Activated CD8-positive, alpha-beta T cell treated with anti-CD3 and anti-CD28 coated beads for 36 hours (primary cell): Measurements from ENCODE around the gene GTF3A. TPM values are rescaled to one million over a fixed set of nuclear protein-coding genes. Genes with fewer than 3 reads are reported as not detected.

ENCODE experiments used
- ATAC-seq: fragments of 200-7000 bp; cut with Tn5 transposase; one replicate; pipeline ENCODE4 v1.10.0; 2021; ENCODE audit warnings: mild to moderate bottlenecking, moderate library complexity
- CTCF ChIA-PET: fragments of 350-600 bp; sonication (Branson Sonifier 250); formaldehyde crosslinking; loops from one replicate; lab custom pipeline; 2021; ENCODE audit warnings: antibody characterized with exemption; lab: Charles Lee
- POLR2A ChIA-PET: fragments of 350-600 bp; sonication (Branson Sonifier 250); formaldehyde crosslinking; loops from one replicate; lab custom pipeline; 2021; ENCODE audit warnings: antibody characterized with exemption; lab: Charles Lee
- DNase-seq: peaks from one replicate; pipeline ENCODE4 v3.0.0-alpha.2; 2020
- H3K27ac Mint-ChIP-seq: one replicate; pipeline ENCODE4 v1.8.0; 2021; ENCODE audit warnings: mild to moderate bottlenecking, mixed read lengths
- H3K27me3 Mint-ChIP-seq: one replicate; pipeline ENCODE4 v1.8.0; 2021; ENCODE audit warnings: mixed read lengths
- H3K36me3 Mint-ChIP-seq: one replicate; pipeline ENCODE4 v1.8.0; 2021; ENCODE audit warnings: low read depth, mixed read lengths
- H3K4me1 Mint-ChIP-seq: one replicate; pipeline ENCODE4 v1.8.0; 2021; ENCODE audit warnings: low read depth, mixed read lengths
- H3K4me3 Mint-ChIP-seq: one replicate; pipeline ENCODE4 v1.8.0; 2021; ENCODE audit warnings: mild to moderate bottlenecking, moderate library complexity, mixed read lengths
- H3K9me3 Mint-ChIP-seq: one replicate; pipeline ENCODE4 v1.8.0; 2021; ENCODE audit warnings: mixed read lengths
- CTCF ChIP-seq: fragments of 200-600 bp; IDR thresholded peaks from one replicate; pipeline ENCODE4 v1.8.0; 2022; ENCODE audit warnings: antibody characterized with exemption, mild to moderate bottlenecking
- intact Hi-C: fragments of 100-400 bp; cut with micrococcal nuclease; formaldehyde crosslinking; loops from one replicate; pipeline ENCODE4 v1.10.0; 2022
- total RNA-seq, 2 experiments: library from RNA; stranded (reverse); gene quantifications; one replicate each; pipeline ENCODE4 v1.2.3, GENCODE V29; 2021

GTF3A gene
- total RNA-seq: 100 to 1,000 TPM; 278 to 282 TPM

GRCh38 chr13:27424246-27425157 lies at the start of gene GTF3A:
Gene GTF3A (plus strand): TSS chr13:27424619.
- Mint-ChIP-seq H3K9me3 (no peaks in the 10 kb centered on the region), H3K36me3 (peaks cover 42% of the 10 kb centered on the region), H3K27ac (peak within 1 kb of the TSS; percentile 96), H3K27me3 (no peaks in the 10 kb centered on the region), H3K4me1 (peaks cover 34% of the 10 kb centered on the region), H3K4me3 (peak within 1 kb of the TSS; percentile 84)
- no peak for TF ChIP-seq CTCF
- DNase-seq (peak; percentile 85), ATAC-seq (peak; percentile 73)
- ChIA-PET POLR2A (interaction anchor here (0.7 to 5.2 kb wide), 12 partner anchors 11 to 712 kb away, joined by 3 to 71 read pairs (median 4); partner anchors contain the start of genes LNX2 and MTIF3), CTCF (interaction anchor here (0.8 to 5.5 kb wide), 7 partner anchors 11 to 50 kb away, joined by 3 to 35 read pairs (median 4); partner anchors contain the start of gene MTIF3)
- intact Hi-C loops: loop anchor here (10.0 kb wide), 2 partner anchors 170 to 200 kb away; partner anchors contain the start of genes LNX2, POLR1D and RPL21

GRCh38 chr13:27374650-27375049 lies 49.8 kb upstream of the GTF3A start:
- peaks cover 15% of the 10 kb centered on the region for H3K27me3 Mint-ChIP-seq
- ATAC-seq: peak; percentile 93
- intact Hi-C loops: loop anchor here (10.0 kb wide), 1 partner anchor 610 kb away; the partner anchor contains the start of gene URAD
- TF ChIP-seq CTCF: peak; percentile 52
- H3K36me3 Mint-ChIP-seq: no peaks in the 10 kb centered on the region
- ChIA-PET CTCF (interaction anchor here (0.6 to 9.9 kb wide), 26 partner anchors 9 to 584 kb away, joined by 3 to 140 read pairs (median 3); partner anchors contain the start of gene GTF3A), POLR2A (interaction anchor here (1.0 kb wide), 1 partner anchor 452 kb away, joined by 3 read pairs; no protein-coding TSS in a partner anchor)
- H3K27ac Mint-ChIP-seq: no peak overlapping the region
- DNase-seq: peak; percentile 70
- peaks cover 8% of the 10 kb centered on the region for H3K4me1 Mint-ChIP-seq
- no peak overlapping the region for H3K4me3 Mint-ChIP-seq
- no peaks in the 10 kb centered on the region for H3K9me3 Mint-ChIP-seq

- peak; percentile 73 for TF ChIP-seq CTCF
- intact Hi-C loops: loop anchor here (2.0 to 10.0 kb wide), 2 partner anchors 451 to 609 kb away; partner anchors contain the start of gene URAD
- Mint-ChIP-seq H3K27ac (no peak overlapping the region), H3K36me3 (no peaks in the 10 kb centered on the region), H3K4me1 (peaks cover 4% of the 10 kb centered on the region), H3K4me3 (no peak overlapping the region), H3K9me3 (no peaks in the 10 kb centered on the region), H3K27me3 (peaks cover 15% of the 10 kb centered on the region)
- ChIA-PET POLR2A (no interaction called here), CTCF (interaction anchor here (0.7 to 9.9 kb wide), 19 partner anchors 10 to 613 kb away, joined by 3 to 140 read pairs (median 3); partner anchors contain the start of gene URAD)
- DNase-seq (peak; percentile 72), ATAC-seq (peak; percentile 63)
Measured at GRCh38 chr13:27375686-27376326, 48.6 kb upstream of the GTF3A start.

GRCh38 chr13:27379126-27379525 lies 45.3 kb upstream of the GTF3A start:
- intact Hi-C loops: loop anchor here (10.0 kb wide), 1 partner anchor 606 kb away; the partner anchor contains the start of gene URAD
- DNase-seq (no peak), ATAC-seq (no peak)
- Mint-ChIP-seq H3K27ac (no peak overlapping the region), H3K27me3 (peaks cover 8% of the 10 kb centered on the region), H3K9me3 (no peaks in the 10 kb centered on the region), H3K36me3 (no peaks in the 10 kb centered on the region), H3K4me1 (peaks cover 4% of the 10 kb centered on the region), H3K4me3 (no peak overlapping the region)
- ChIA-PET CTCF (interaction anchor here (1.0 to 9.9 kb wide), 5 partner anchors 9 to 448 kb away, joined by 3 to 140 read pairs (median 6); partner anchors contain the start of gene GTF3A), POLR2A (interaction anchor here (0.7 kb wide), 1 partner anchor 658 kb away, joined by 3 read pairs; no protein-coding TSS in a partner anchor)
- no peak for TF ChIP-seq CTCF
